ENCODE results near the gene TMEM97. TPM values are rescaled to one million over a fixed set of nuclear protein-coding genes. Genes with fewer than 3 reads are reported as not detected.

TMEM97 gene
- total RNA-seq, 2 experiments from 2014 or later, result 25.1 to 26.0 TPM

DNA sequence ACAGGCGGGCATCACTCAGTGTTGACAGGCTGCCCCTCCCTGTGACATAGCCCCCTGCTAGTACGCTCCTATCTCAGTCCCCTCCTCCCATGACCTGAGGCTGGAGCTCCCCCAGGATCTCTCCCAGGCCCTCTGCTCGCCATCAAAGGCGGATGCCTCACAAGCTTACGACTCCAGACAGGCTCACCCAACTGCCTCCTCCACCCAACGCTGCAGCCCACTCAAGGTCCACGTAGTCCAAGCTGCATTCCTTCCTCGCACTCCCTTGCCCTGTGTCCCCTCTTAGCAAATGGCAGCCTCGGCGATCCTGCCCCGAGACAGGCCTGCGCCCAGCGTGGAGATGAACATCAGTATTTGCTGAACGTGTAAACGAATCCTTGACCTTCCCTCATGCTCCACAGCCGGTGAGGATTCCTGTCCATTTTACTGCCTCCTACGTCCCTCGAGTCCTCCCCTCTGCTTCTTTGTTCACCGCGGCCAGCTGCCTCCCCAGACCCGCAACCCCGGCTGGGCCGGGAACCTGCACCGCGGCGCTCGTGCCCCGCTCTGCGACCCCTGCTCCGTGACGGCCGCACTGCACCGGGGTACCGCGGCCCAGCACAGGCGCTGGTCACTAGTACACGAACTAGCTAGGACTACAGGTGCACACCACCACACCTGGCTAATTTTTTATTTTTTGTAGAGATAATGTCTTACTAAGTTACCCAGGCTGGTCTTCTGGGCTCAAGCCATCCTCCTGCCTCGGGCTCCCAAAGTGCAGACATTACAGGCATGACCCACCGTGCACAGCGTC lies 838 bp upstream of the TMEM97 start:
- H3K4me1 Mint-ChIP-seq (ENCODE audit: low read depth), result peaks cover 24% of the 10 kb centered on the region
- peak overlapping the region; percentile 81 for H3K4me3 Mint-ChIP-seq
- peak overlapping the region; percentile 65 for H3K27ac Mint-ChIP-seq
- intact Hi-C loops (cut with micrococcal nuclease), result loop anchor here (2.0 to 5.0 kb wide), 4 partner anchors 23 to 234 kb away; partner anchors contain the start of genes POLDIP2 and UNC119
- DNase-seq, result no peak
- H3K27me3 Mint-ChIP-seq (ENCODE audit: low read depth), result no peaks in the 10 kb centered on the region
- no peaks in the 10 kb centered on the region for H3K9me3 Mint-ChIP-seq
- CTCF ChIA-PET, result interaction anchor here (1.1 to 1.2 kb wide), 2 partner anchors 17 to 67 kb away, joined by 4 to 6 read pairs; partner anchors contain the start of genes IFT20 and TNFAIP1
- peaks cover 15% of the 10 kb centered on the region for H3K36me3 Mint-ChIP-seq (ENCODE audit: low read depth)

DNA sequence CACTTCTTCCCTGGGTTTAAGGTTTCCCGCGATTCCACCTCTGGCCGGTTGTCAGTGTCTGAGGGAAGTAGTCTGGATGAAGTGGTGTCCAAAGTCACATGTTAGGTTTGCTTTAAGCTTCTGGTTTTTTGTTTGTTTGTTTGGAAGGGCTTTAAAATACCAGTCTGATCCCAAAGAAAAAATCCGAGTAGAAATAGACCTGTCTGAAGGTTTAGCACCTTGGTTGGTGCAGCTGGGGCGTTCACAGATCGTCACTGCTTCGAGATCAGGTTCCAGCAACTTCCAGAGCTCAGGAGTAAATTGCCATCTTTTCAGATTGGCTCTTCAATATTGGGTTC lies 567 bp downstream of the TMEM97 start:
- Mint-ChIP-seq H3K36me3 (ENCODE audit: low read depth) (peaks cover 15% of the 10 kb centered on the region), H3K9me3 (no peaks in the 10 kb centered on the region), H3K27me3 (ENCODE audit: low read depth) (no peaks in the 10 kb centered on the region), H3K4me1 (ENCODE audit: low read depth) (peaks cover 24% of the 10 kb centered on the region), H3K27ac (peak overlapping the region; percentile 75), H3K4me3 (peak overlapping the region; percentile 81)
- CTCF ChIA-PET, result interaction anchor here (0.6 to 2.0 kb wide), 4 partner anchors 9 to 68 kb away, joined by 3 to 6 read pairs (median 4); partner anchors contain the start of genes IFT20 and TNFAIP1
- no peak for DNase-seq
- intact Hi-C loops (cut with micrococcal nuclease), result loop anchor here (1.0 to 5.0 kb wide), 6 partner anchors 16 to 233 kb away; partner anchors contain the start of genes IFT20, POLDIP2, TNFAIP1 and UNC119

DNA sequence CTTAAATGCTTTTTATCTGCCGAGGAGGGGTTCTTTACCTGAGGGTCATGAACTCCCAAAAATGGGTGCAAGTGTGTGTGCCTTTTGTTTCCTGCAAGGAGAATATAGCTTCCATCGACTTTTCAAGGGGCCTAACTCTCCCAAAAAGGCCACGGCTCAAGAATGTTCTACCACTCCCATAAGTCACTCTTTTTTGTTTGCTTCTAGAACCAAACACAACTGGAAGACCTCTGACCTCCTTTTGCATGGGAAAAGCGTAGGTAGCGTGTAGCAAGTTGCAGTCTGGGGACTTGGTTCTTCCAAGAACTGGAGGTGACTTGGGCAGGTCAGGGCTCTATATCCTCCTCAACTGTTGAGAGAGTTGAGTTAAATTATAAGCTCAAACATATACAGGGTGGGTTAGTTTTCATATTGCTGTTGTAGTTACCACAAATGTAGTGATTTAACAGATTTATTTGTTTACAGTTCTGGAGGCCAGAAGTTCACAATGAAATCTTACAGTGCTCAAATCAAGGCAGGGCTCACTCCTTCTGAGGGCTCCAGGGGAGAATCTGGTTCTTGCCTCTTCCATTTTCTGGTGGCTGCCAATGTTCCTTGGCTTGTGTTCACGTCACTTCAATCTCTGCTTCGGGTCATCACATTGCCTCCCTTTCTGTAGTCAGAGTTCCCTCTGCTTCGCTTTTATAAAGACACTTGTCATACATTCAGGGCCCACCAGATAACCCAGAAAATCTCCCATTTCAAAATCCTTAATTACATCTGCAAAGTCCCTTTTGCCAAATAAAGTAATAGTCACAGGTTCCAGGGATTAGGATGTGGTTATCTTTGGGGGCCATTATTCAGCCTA lies 1.4 kb downstream of the TMEM97 start:
- Mint-ChIP-seq H3K36me3 (ENCODE audit: low read depth) (peaks cover 15% of the 10 kb centered on the region), H3K27me3 (ENCODE audit: low read depth) (no peaks in the 10 kb centered on the region), H3K4me1 (ENCODE audit: low read depth) (peaks cover 24% of the 10 kb centered on the region), H3K4me3 (peak overlapping the region; percentile 81), H3K9me3 (no peaks in the 10 kb centered on the region), H3K27ac (no peak overlapping the region)
- DNase-seq, result no peak
- CTCF ChIA-PET, result interaction anchor here (0.6 to 2.0 kb wide), 5 partner anchors 9 to 76 kb away, joined by 3 to 6 read pairs (median 3); partner anchors contain the start of genes IFT20 and TNFAIP1
- intact Hi-C loops (cut with micrococcal nuclease), result loop anchor here (10.0 kb wide), 1 partner anchor 46 kb away; no protein-coding TSS in a partner anchor

DNA sequence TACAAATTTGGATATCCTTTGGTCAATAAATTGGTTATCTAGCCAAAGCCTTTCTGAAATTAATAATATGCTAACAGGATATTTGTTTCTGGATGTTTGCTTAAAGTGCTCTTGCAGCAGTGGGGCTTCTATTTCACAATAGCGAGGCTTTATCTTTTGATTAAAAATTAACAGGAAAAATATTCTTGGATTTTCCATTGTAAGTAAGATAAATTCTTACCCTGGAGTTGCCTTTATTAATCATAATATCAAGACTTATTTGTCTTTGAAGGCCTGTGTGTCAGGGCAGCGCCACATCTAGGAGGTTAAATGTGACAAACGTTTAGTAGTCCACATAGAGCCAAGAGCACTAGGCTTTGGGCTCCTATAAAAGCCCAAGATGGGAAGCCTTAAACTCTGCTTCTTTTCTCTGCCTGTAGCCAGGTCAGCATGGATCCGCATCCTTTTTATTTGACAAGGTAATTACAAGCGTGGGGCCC lies 5.3 kb downstream of the TMEM97 start:
- peaks cover 33% of the 10 kb centered on the region for H3K4me1 Mint-ChIP-seq (ENCODE audit: low read depth)
- CTCF ChIA-PET, result no interaction called here
- no peaks in the 10 kb centered on the region for H3K27me3 Mint-ChIP-seq (ENCODE audit: low read depth)
- H3K4me3 Mint-ChIP-seq, result no peak overlapping the region
- peaks cover 27% of the 10 kb centered on the region for H3K36me3 Mint-ChIP-seq (ENCODE audit: low read depth)
- no peak overlapping the region for H3K27ac Mint-ChIP-seq
- no peaks in the 10 kb centered on the region for H3K9me3 Mint-ChIP-seq
- intact Hi-C loops (cut with micrococcal nuclease), result loop anchor here (10.0 kb wide), 1 partner anchor 50 kb away; no protein-coding TSS in a partner anchor
- no peak for DNase-seq

DNA sequence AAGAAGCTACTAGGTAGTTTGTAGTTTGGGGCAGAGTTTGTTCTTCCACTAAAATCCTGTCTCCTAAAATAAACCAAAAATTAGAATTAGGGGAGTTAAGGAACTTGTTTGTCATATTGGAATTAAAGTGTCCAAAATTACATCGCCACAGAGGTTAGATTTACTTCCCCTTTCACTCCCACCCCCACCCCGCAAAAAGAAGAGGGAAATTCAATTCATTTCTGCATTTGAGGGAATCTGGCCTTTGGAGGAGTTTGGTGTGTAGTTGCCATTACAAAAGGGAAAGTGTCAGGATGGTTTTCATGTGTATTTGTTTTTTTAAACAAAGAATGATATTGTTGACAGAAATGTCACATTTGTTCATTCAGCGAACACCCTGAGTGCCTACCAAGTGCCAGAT lies 5.8 kb downstream of the TMEM97 start:
- Mint-ChIP-seq H3K36me3 (ENCODE audit: low read depth) (peaks cover 27% of the 10 kb centered on the region), H3K9me3 (no peaks in the 10 kb centered on the region), H3K4me3 (no peak overlapping the region), H3K27ac (no peak overlapping the region), H3K27me3 (ENCODE audit: low read depth) (no peaks in the 10 kb centered on the region), H3K4me1 (ENCODE audit: low read depth) (peaks cover 33% of the 10 kb centered on the region)
- no peak for DNase-seq
- CTCF ChIA-PET, result no interaction called here
- intact Hi-C loops (cut with micrococcal nuclease), result loop anchor here (10.0 kb wide), 1 partner anchor 50 kb away; no protein-coding TSS in a partner anchor

DNA sequence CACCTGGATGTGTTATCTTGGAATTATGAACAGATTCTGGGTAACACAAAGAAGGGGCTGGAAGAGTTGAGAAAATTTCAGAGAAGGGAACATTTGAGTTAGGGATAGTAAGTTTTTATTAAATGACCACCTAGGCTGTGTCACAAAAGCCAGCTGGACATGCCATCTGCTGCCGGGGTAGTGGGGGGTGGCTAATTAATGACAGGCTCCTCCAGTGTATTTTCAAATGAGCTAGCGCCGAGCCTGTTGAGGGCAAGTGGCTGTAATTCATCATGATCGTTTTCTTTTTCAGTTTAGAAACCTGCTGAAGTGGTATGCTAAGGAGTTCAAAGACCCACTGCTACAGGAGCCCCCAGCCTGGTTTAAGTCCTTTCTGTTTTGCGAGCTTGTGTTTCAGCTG lies 6.2 kb downstream of the TMEM97 start:
- CTCF ChIA-PET, result interaction anchor here (1.0 kb wide), 1 partner anchor 10 kb away, joined by 3 read pairs; the partner anchor contains the start of genes IFT20 and TNFAIP1
- Mint-ChIP-seq H3K27me3 (ENCODE audit: low read depth) (no peaks in the 10 kb centered on the region), H3K4me1 (ENCODE audit: low read depth) (peaks cover 29% of the 10 kb centered on the region)

DNA sequence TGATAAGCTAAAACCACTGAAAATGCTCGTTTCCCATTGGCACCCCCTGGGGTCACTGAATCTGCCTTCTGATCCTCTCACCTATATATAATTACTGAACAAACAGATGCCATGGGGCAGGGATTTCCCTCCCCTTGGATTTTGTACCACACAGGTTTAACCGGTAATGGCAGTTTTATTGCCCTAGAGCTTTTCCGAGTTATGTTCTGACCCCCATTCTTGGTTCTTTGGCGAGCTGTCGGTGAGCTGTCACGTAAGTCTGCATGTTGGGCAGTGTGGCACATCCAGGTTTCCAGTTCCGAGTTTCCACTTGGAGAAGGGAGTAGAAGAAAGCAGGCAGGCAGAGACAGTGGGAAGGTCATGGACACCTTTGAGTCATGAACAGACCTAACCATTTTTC lies 7.1 kb downstream of the TMEM97 start:
- H3K4me3 Mint-ChIP-seq, result no peak overlapping the region
- no peak overlapping the region for H3K27ac Mint-ChIP-seq
- no peak for DNase-seq
- intact Hi-C loops (cut with micrococcal nuclease), result loop anchor here (10.0 kb wide), 1 partner anchor 51 kb away; no protein-coding TSS in a partner anchor
- H3K36me3 Mint-ChIP-seq (ENCODE audit: low read depth), result peaks cover 18% of the 10 kb centered on the region
- no peaks in the 10 kb centered on the region for H3K9me3 Mint-ChIP-seq
- CTCF ChIA-PET, result interaction anchor here (0.7 to 1.0 kb wide), 2 partner anchors 9 to 20 kb away, joined by 3 read pairs; partner anchors contain the start of genes IFT20 and TNFAIP1
- H3K27me3 Mint-ChIP-seq (ENCODE audit: low read depth), result no peaks in the 10 kb centered on the region
- H3K4me1 Mint-ChIP-seq (ENCODE audit: low read depth), result peaks cover 22% of the 10 kb centered on the region

More for the DNA sequence above, 6.2 kb downstream of the TMEM97 start:
- Mint-ChIP-seq H3K9me3 (no peaks in the 10 kb centered on the region), H3K36me3 (ENCODE audit: low read depth) (peaks cover 23% of the 10 kb centered on the region), H3K4me3 (no peak overlapping the region), H3K27ac (no peak overlapping the region)
- intact Hi-C loops (cut with micrococcal nuclease), result loop anchor here (10.0 kb wide), 1 partner anchor 50 kb away; no protein-coding TSS in a partner anchor
- no peak for DNase-seq

DNA sequence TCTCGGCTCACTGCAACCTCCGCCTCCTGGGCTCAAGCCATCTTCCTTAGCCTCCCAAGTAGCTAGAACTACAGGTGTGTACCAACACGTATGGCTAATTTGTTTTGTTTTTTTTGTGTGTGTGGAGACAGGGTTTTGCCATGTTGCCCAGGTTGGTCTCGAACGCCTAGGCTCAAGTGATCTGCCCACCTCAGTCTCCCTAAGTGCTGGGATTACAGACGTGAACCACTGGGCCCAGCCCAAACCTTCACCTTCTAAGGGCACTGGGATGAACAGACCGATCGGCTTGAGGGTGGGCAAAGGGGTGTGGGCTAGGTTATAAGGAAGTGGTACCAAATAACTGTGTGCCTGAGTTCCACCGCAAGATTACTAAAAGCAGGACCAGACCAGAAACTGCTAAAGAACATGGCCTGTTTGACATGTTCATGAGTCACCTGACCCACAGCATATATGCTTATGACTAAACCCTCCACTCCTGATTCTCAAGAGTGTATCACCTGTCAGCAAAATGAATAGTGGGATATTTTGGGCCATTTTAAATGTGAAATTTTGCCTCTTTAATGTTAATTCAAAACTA lies 8.1 kb downstream of the TMEM97 start:
- no peaks in the 10 kb centered on the region for H3K27me3 Mint-ChIP-seq (ENCODE audit: low read depth)
- H3K27ac Mint-ChIP-seq, result peak overlapping the region; percentile 50
- peaks cover 16% of the 10 kb centered on the region for H3K36me3 Mint-ChIP-seq (ENCODE audit: low read depth)
- CTCF ChIA-PET, result no interaction called here
- intact Hi-C loops (cut with micrococcal nuclease), result loop anchor here (1.0 to 10.0 kb wide), 2 partner anchors 8 to 52 kb away; partner anchors contain the start of genes IFT20 and TNFAIP1
- no peak overlapping the region for H3K4me3 Mint-ChIP-seq
- peaks cover 19% of the 10 kb centered on the region for H3K4me1 Mint-ChIP-seq (ENCODE audit: low read depth)
- DNase-seq, result peak; percentile 41
- H3K9me3 Mint-ChIP-seq, result no peaks in the 10 kb centered on the region

DNA sequence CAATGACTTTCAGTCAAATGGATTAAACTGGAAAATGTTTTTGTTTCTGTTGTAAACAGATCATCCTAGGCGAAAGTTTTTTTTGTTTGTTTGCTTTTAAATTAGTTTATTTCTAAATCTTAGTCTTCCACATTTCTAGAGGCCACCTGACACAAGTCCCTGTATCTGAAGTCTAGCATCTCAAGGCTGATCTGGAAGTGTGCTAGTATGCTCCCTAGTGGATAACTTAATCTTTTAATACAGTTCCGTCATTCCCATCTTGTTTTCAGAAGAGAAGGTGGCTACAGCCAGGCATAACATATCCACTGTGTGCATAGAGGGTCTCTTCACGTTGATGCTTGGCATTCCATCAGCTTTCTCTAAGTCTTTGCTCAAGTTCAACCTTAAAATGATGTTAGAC lies 8.7 kb downstream of the TMEM97 start:
- intact Hi-C loops (cut with micrococcal nuclease), result loop anchor here (1.0 to 10.0 kb wide), 2 partner anchors 8 to 53 kb away; partner anchors contain the start of genes IFT20 and TNFAIP1
- Mint-ChIP-seq H3K27me3 (ENCODE audit: low read depth) (no peaks in the 10 kb centered on the region), H3K36me3 (ENCODE audit: low read depth) (peaks cover 13% of the 10 kb centered on the region), H3K9me3 (no peaks in the 10 kb centered on the region), H3K4me3 (no peak overlapping the region), H3K4me1 (ENCODE audit: low read depth) (peaks cover 21% of the 10 kb centered on the region), H3K27ac (no peak overlapping the region)
- no peak for DNase-seq
- CTCF ChIA-PET, result no interaction called here

DNA sequence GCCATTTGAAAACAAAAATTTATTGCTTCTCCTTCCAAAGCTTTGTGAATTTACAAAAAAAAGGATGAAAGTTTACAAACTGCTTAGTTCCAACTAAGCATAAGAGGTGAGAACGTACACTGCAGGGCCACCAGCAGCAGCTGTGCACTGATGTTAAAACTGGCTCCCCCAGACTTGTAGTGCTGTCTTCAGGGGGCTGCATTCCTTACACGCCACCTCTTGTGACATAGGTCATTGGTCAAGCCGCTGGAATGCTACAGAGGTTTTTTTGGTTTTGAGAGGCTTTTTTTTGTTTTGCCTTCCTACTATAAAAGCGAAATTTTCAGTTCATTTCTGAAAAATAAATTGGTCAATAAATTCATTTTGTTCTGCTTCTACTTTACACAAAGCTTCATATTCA lies 9.3 kb downstream of the TMEM97 start:
- intact Hi-C loops (cut with micrococcal nuclease), result loop anchor here (10.0 kb wide), 1 partner anchor 54 kb away; no protein-coding TSS in a partner anchor
- H3K4me1 Mint-ChIP-seq (ENCODE audit: low read depth), result peaks cover 21% of the 10 kb centered on the region
- peaks cover 13% of the 10 kb centered on the region for H3K36me3 Mint-ChIP-seq (ENCODE audit: low read depth)
- CTCF ChIA-PET, result interaction anchor here (1.4 kb wide), 1 partner anchor 9 kb away, joined by 3 read pairs; the partner anchor contains the start of gene TMEM97
- no peak for DNase-seq
- H3K9me3 Mint-ChIP-seq, result no peaks in the 10 kb centered on the region
- no peak overlapping the region for H3K4me3 Mint-ChIP-seq
- H3K27me3 Mint-ChIP-seq (ENCODE audit: low read depth), result no peaks in the 10 kb centered on the region
- H3K27ac Mint-ChIP-seq, result no peak overlapping the region

DNA sequence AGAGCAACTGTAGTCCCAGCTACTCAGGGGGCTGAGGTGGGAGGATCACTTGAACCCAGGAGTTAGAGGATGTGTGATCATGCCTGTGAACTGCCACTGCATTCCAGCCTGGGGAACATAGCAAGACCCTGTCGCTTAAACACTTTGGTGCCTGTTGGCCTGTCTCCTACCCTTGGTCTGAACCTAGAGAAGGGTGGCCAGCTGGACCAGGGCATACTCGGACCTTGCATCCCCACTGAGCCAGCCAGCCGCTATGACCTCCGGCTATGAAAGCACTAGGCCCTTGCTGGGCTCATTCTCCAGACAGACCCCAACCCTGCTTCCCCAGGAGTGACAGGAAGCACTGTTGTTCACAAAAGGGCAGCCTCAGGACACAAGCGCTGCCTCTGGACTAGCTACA lies 11.7 kb downstream of the TMEM97 start:
- Mint-ChIP-seq H3K36me3 (ENCODE audit: low read depth) (peaks cover 13% of the 10 kb centered on the region), H3K27me3 (ENCODE audit: low read depth) (no peaks in the 10 kb centered on the region), H3K4me3 (no peak overlapping the region), H3K4me1 (ENCODE audit: low read depth) (peaks cover 33% of the 10 kb centered on the region), H3K9me3 (no peaks in the 10 kb centered on the region), H3K27ac (no peak overlapping the region)
- intact Hi-C loops (cut with micrococcal nuclease), result loop anchor here (10.0 kb wide), 1 partner anchor 286 kb away; the partner anchor contains the start of gene NLK
- no peak for DNase-seq
- CTCF ChIA-PET, result no interaction called here

Data from activated naive CD4-positive, alpha-beta T cell treated with anti-CD3 and anti-CD28 coated beads for 36 hours (primary cell).